ENCODE data around the gene ARFGAP3.

ARFGAP3 gene

DNA sequence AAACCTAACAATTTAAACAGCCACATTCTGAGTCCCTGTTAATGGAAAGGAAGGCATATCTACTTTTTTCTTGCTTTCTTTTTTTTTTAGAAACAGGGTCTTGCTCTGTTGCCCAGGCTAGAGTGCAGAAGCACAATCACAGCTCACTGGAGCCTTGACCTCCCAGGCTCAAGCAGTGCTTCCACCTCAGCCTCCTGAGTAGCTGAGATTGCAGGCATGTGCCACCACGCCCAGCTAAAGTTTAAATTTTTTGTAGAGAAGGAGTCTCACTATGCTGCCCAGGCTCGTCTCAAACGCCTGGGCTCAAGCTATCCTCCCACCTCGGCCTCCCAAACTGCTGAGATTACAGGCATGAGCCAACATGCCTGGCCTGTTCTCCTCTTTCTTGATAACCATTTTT is 25.4 kb downstream of the ARFGAP3 start:
- TF ChIP-seq, protein P1, sequence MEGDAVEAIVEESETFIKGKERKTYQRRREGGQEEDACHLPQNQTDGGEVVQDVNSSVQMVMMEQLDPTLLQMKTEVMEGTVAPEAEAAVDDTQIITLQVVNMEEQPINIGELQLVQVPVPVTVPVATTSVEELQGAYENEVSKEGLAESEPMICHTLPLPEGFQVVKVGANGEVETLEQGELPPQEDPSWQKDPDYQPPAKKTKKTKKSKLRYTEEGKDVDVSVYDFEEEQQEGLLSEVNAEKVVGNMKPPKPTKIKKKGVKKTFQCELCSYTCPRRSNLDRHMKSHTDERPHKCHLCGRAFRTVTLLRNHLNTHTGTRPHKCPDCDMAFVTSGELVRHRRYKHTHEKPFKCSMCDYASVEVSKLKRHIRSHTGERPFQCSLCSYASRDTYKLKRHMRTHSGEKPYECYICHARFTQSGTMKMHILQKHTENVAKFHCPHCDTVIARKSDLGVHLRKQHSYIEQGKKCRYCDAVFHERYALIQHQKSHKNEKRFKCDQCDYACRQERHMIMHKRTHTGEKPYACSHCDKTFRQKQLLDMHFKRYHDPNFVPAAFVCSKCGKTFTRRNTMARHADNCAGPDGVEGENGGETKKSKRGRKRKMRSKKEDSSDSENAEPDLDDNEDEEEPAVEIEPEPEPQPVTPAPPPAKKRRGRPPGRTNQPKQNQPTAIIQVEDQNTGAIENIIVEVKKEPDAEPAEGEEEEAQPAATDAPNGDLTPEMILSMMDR (IDR thresholded peaks at IDR 0.05; ENCODE audit: low read depth, low read length), result no peak
- no peak overlapping the region for H3K4me3 ChIP-seq (ENCODE audit: low read depth, low read length)

DNA sequence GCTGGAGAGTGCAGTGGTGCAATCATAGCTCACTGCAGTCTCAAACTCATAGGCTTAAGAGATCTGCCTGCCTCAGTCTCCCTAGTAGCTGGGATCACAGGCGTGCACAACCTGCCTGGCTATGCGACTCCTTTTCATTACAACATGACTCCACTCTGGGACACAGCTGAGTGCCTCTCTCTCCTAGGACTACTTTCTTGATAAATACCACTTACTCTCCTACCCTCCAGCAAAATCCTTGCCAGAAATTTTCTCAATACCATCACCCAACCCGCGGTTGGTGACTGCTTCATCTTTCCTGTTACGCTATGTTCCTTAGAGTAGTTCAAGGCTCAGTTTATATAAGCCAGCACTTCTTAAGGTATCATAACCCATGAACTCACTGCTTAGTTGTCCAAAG is 26.9 kb downstream of the ARFGAP3 start:
- TF ChIP-seq, protein P1 (IDR thresholded peaks at IDR 0.05; ENCODE audit: low read depth, low read length), result no peak
- H3K4me3 ChIP-seq (ENCODE audit: low read depth, low read length), result no peak overlapping the region

DNA sequence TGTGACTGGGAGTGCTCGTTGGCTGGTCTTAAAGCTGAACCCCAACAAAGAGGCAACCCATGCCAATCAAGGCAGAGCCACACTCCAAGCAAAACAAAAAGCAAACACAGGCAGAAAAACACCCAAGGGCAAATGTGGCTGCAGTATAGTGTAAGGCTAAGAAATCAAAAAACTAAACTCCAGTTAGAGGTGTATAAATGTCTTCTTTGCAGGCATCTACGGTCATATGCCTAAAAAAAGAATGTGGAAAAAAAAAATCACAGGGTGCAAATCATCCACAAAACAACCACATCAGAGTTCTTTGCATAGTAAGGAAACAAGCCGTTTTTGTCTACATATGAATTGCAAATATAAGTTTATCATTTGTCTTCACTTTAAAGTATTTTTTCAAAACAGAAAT is 27.8 kb downstream of the ARFGAP3 start:
- TF ChIP-seq, protein P1 (IDR thresholded peaks at IDR 0.05; ENCODE audit: low read depth, low read length), result no peak
- no peak overlapping the region for H3K4me3 ChIP-seq (ENCODE audit: low read depth, low read length)

DNA sequence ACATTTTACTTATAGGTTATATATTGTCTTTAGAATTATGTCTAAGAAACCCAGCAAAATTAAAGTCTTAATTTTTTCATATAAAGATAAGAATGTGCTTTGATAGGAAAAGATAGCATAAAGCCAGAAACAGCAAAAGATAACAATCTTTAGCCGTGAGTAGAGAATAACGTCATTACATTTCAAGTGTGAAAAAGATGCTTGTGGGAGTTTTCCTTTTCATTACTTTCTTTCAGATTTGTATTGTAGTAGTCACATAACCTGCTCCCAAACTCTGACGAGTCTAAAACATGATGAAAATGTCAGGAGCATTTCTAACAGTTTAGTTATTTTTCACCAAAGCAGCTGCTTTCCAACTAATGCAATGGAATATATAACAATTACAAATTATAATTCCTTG is 31.3 kb downstream of the ARFGAP3 start:
- TF ChIP-seq, protein P1 (IDR thresholded peaks at IDR 0.05; ENCODE audit: low read depth, low read length), result no peak
- H3K4me3 ChIP-seq (ENCODE audit: low read depth, low read length), result no peak overlapping the region

DNA sequence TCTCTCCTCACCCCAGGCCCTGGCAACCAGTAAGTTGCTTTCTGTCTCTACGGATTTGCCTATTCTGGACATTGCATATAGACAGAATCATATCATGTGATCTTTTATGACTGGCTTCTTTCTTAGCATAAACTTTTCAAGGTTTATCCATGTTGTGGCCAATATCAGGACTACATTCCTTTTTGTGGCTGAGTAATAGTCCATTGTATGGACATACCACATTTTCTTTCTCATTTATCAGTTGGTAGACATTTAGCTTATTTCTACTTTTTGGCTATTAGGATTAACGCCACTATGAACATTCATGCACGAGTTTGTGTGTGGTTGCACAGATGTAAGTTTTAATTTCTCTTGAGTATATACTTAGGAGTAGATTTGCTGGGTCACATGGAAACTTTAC is 35.7 kb downstream of the ARFGAP3 start:
- no peak overlapping the region for H3K4me3 ChIP-seq (ENCODE audit: low read depth, low read length)
- TF ChIP-seq, protein P1 (IDR thresholded peaks at IDR 0.05; ENCODE audit: low read depth, low read length), result no peak

DNA sequence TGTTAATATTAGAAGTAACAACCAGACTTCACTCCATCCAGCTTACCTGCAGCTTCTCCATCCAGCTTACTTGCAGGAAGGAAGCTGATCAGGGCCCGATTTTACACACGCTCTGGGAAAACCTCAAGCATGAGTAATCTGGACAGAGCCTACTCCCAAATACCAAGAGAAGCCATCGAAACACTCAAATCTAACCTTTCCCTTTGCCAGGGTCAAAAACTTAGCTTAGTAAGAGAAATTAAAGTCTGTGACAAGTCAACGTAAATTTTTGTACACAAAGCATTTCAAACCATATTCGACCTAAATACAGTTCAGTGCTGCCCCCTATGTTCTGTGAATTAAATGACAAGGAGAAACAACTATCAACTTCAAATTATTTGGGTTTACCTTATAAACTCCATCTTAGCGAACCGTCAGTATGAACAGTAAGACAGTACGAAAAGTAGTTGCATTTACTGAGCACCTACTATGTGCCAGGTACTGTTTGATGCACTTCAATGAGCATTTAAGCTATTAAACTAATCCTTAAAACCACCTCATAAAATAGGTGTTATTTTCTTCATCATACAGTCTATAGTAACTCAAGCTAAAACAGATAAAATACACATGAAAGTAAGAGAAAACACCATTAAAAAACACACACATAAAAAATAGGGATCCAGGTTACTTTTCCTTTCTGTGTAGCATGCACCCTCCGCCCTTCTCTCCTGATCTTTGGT is 36.9 kb downstream of the ARFGAP3 start:
- TF ChIP-seq, protein P1 (IDR thresholded peaks at IDR 0.05; ENCODE audit: low read depth, low read length), result no peak; the same call in 1 of the 2 replicates
- H3K4me3 ChIP-seq (ENCODE audit: low read depth, low read length), result no peak overlapping the region

DNA sequence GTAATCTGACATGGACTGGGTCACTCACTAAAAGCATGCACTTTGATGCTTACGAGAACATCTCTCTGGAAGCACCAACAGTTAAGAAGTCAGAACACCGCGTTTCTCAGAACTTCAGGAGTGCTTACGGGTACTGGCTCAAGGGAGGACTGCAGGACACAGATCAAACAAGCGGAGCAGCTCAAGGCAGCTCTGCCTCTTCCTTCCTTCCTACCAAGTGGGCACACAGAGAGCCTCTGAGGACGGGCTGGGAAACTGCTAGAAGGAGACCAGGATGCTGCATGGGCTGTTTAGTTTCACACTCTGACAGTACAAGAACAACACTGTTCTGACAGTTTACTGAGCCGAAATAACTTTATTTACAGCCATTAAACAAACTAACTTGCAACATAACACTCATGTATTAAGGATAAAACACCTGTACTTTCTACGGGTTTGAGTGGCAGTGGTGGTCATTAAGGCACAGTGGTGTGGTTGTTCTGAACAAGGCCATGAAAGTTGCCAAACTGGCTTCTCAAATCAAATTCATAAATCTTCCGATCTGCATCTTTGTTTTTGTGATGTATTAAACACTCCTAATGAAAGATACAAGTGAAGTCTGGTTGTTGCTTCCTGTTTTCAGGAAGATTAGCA is 37.5 kb downstream of the ARFGAP3 start:
- TF ChIP-seq, protein P1 (IDR thresholded peaks at IDR 0.05; ENCODE audit: low read depth, low read length), result no peak

More for the DNA sequence above, 37.5 kb downstream of the ARFGAP3 start:
- H3K4me3 ChIP-seq (ENCODE audit: low read depth, low read length), result no peak overlapping the region

Data from WI38 (cell line).